ENCODE measurements around the gene NAA60. TPM values are rescaled to one million over a fixed set of nuclear protein-coding genes. Genes with fewer than 3 reads are reported as not detected.
A peak's percentile ranks its signal among the peaks of the same experiment; 100 is the strongest.

NAA60 gene
- total and polyA plus RNA-seq, 9 of the 15 experiments (the other 6 are each of a cell fraction or from before 2014, with no cell fraction given), result 2.1 to 49.4 (median 10.3) TPM

GRCh38 chr16:3431779-3432219 lies 11.7 kb upstream of the NAA60 start (continued):
- TF ChIP-seq, protein P1, sequence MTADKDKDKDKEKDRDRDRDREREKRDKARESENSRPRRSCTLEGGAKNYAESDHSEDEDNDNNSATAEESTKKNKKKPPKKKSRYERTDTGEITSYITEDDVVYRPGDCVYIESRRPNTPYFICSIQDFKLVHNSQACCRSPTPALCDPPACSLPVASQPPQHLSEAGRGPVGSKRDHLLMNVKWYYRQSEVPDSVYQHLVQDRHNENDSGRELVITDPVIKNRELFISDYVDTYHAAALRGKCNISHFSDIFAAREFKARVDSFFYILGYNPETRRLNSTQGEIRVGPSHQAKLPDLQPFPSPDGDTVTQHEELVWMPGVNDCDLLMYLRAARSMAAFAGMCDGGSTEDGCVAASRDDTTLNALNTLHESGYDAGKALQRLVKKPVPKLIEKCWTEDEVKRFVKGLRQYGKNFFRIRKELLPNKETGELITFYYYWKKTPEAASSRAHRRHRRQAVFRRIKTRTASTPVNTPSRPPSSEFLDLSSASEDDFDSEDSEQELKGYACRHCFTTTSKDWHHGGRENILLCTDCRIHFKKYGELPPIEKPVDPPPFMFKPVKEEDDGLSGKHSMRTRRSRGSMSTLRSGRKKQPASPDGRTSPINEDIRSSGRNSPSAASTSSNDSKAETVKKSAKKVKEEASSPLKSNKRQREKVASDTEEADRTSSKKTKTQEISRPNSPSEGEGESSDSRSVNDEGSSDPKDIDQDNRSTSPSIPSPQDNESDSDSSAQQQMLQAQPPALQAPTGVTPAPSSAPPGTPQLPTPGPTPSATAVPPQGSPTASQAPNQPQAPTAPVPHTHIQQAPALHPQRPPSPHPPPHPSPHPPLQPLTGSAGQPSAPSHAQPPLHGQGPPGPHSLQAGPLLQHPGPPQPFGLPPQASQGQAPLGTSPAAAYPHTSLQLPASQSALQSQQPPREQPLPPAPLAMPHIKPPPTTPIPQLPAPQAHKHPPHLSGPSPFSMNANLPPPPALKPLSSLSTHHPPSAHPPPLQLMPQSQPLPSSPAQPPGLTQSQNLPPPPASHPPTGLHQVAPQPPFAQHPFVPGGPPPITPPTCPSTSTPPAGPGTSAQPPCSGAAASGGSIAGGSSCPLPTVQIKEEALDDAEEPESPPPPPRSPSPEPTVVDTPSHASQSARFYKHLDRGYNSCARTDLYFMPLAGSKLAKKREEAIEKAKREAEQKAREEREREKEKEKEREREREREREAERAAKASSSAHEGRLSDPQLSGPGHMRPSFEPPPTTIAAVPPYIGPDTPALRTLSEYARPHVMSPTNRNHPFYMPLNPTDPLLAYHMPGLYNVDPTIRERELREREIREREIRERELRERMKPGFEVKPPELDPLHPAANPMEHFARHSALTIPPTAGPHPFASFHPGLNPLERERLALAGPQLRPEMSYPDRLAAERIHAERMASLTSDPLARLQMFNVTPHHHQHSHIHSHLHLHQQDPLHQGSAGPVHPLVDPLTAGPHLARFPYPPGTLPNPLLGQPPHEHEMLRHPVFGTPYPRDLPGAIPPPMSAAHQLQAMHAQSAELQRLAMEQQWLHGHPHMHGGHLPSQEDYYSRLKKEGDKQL (CRISPR knock-in tag; IDR thresholded peaks at IDR 0.05; ENCODE audit: borderline replicate concordance), result no peak
- TF ChIP-seq, protein P2, sequence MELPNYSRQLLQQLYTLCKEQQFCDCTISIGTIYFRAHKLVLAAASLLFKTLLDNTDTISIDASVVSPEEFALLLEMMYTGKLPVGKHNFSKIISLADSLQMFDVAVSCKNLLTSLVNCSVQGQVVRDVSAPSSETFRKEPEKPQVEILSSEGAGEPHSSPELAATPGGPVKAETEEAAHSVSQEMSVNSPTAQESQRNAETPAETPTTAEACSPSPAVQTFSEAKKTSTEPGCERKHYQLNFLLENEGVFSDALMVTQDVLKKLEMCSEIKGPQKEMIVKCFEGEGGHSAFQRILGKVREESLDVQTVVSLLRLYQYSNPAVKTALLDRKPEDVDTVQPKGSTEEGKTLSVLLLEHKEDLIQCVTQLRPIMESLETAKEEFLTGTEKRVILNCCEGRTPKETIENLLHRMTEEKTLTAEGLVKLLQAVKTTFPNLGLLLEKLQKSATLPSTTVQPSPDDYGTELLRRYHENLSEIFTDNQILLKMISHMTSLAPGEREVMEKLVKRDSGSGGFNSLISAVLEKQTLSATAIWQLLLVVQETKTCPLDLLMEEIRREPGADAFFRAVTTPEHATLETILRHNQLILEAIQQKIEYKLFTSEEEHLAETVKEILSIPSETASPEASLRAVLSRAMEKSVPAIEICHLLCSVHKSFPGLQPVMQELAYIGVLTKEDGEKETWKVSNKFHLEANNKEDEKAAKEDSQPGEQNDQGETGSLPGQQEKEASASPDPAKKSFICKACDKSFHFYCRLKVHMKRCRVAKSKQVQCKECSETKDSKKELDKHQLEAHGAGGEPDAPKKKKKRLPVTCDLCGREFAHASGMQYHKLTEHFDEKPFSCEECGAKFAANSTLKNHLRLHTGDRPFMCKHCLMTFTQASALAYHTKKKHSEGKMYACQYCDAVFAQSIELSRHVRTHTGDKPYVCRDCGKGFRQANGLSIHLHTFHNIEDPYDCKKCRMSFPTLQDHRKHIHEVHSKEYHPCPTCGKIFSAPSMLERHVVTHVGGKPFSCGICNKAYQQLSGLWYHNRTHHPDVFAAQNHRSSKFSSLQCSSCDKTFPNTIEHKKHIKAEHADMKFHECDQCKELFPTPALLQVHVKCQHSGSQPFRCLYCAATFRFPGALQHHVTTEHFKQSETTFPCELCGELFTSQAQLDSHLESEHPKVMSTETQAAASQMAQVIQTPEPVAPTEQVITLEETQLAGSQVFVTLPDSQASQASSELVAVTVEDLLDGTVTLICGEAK (IDR thresholded peaks at IDR 0.05), result peak; percentile 95
- TF ChIP-seq, protein P2 (CRISPR knock-in tag; IDR thresholded peaks at IDR 0.05), result no peak
- TF ChIP-seq NR2C1 (IDR thresholded peaks at IDR 0.05) (peak; percentile 63; the same call in 1 of the 2 replicates), NR2C1 (tag; IDR thresholded peaks at IDR 0.05) (no peak), ZFP30 (CRISPR knock-in tag; IDR thresholded peaks at IDR 0.05; ENCODE audit: borderline replicate concordance) (no peak), XRCC4 (IDR thresholded peaks at IDR 0.05; ENCODE audit: extremely low read depth, insufficient read depth, insufficient read length) (no peak), NUFIP1 (IDR thresholded peaks at IDR 0.05; ENCODE audit: partially characterized antibody) (no peak), KLF16 (IDR thresholded peaks at IDR 0.05) (no peak), TBP (optimal IDR thresholded peaks at IDR 0.05; ENCODE audit: low read depth, low read length) (no peak), TCF7L2 (IDR thresholded peaks at IDR 0.05; ENCODE audit: low read depth, low read length) (no peak), GABPA (tag; conservative IDR thresholded peaks at IDR 0.05; ENCODE audit: low read depth) (peak; percentile 88), MTA1 (IDR thresholded peaks at IDR 0.05; ENCODE audit: borderline replicate concordance) (no peak), HCFC1 (IDR thresholded peaks at IDR 0.05; ENCODE audit: low read depth, low read length) (0 out of 2 replicates have a peak, but pooled peaks have one; percentile 7), FOS (IDR thresholded peaks at IDR 0.05; ENCODE audit: extremely low read depth, insufficient read length) (no peak), BDP1 (IDR thresholded peaks at IDR 0.05; ENCODE audit: insufficient read depth, insufficient read length) (no peak)
